ENCODE measurements around the gene ANKS1B. TPM values are rescaled to one million over a fixed set of nuclear protein-coding genes. Genes with fewer than 3 reads are reported as not detected.

The ANKS1B gene
- total RNA-seq, 1 experiment from 2014 or later = 0.54 TPM

GRCh38 chr12:99205111-99205510, 779.6 kb downstream of the ANKS1B start:
- Histone ChIP-seq H3K4me2 (ENCODE audit: low read length) (no peak overlapping the region), H2AFZ (ENCODE audit: low read depth, low read length, poor library complexity, severe bottlenecking) (no peak overlapping the region), H3K4me3 (replicated peaks in 1 of 2; ENCODE audit: low read depth in 1 of 2, low read length in 2 of 2) (no peak overlapping the region), H3K79me2 (ENCODE audit: insufficient read depth, low read length) (no peaks in the 10 kb centered on the region), H3K9me2 (ENCODE audit: insufficient read depth) (no peaks in the 10 kb centered on the region), H3K36me3 (ENCODE audit: control insufficient read depth in 1 of 2, insufficient read depth in 2 of 2, low read length in 2 of 2) (no peaks in the 10 kb centered on the region), H3K4me1 (ENCODE audit: control insufficient read depth in 1 of 2, insufficient read depth in 2 of 2, low read length in 2 of 2) (no peaks in the 10 kb centered on the region), H3K27me3 (ENCODE audit: insufficient read depth, low read length) (0 out of 2 replicates have a peak, but pooled peaks cover 9% of the 10 kb centered on the region), H3K9me3 (ENCODE audit: control insufficient read depth in 1 of 2, insufficient read depth in 1 of 2, low read depth in 1 of 2, low read length in 2 of 2) (no peaks in the 10 kb centered on the region), H3K27ac (ENCODE audit: low read depth, low read length) (no peak overlapping the region), H3K9ac (ENCODE audit: low read length) (no peak overlapping the region), H4K20me1 (ENCODE audit: insufficient read depth) (no peaks in the 10 kb centered on the region)
- no peak for DNase-seq (ENCODE audit: low read depth, low spot score)
- no TSS peak for BruUV-seq (replicated peaks)
- TF ChIP-seq POLR2A (IDR thresholded peaks at IDR 0.05; ENCODE audit: borderline replicate concordance, extremely low read depth, insufficient read depth, insufficient read length) = no peak
- no peak for TF ChIP-seq CTCF (IDR thresholded peaks at IDR 0.05 in 2 of 3, conservative IDR thresholded peaks at IDR 0.05 in 1 of 3; ENCODE audit: borderline replicate concordance in 1 of 3, insufficient read depth in 1 of 3, low read depth in 2 of 3, low read length in 2 of 3)
- TF ChIP-seq, protein P1, sequence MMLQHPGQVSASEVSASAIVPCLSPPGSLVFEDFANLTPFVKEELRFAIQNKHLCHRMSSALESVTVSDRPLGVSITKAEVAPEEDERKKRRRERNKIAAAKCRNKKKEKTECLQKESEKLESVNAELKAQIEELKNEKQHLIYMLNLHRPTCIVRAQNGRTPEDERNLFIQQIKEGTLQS (IDR thresholded peaks at IDR 0.05) = no peak
- no peak for TF ChIP-seq EGR1 (IDR thresholded peaks at IDR 0.05; ENCODE audit: low read depth)
- no peak for ATAC-seq
- ChIA-PET RAD21 (ENCODE audit: low non-redundant PET in 1 of 2, low total read pairs in 2 of 2, uncharacterized antibody in 2 of 2, unreplicated experiment in 2 of 2) (no interaction called here), CTCF (no interaction called here), POLR2A (no interaction called here)
- intact Hi-C loops (cut with micrococcal nuclease) = no loop called here

GRCh38 chr12:99201906-99202645, 782.7 kb downstream of the ANKS1B start:
- no peak overlapping the region for H3K27ac ChIP-seq (ENCODE audit: low read depth, low read length)
- 0 out of 2 replicates have a peak, but pooled peaks cover 9% of the 10 kb centered on the region for H3K27me3 ChIP-seq (ENCODE audit: insufficient read depth, low read length)
- BruUV-seq (replicated peaks) = no TSS peak
- no peaks in the 10 kb centered on the region for H3K9me3 ChIP-seq (ENCODE audit: control insufficient read depth in 1 of 2, insufficient read depth in 1 of 2, low read depth in 1 of 2, low read length in 2 of 2)
- H3K9ac ChIP-seq (ENCODE audit: low read length) = no peak overlapping the region
- no peaks in the 10 kb centered on the region for H3K4me1 ChIP-seq (ENCODE audit: control insufficient read depth in 1 of 2, insufficient read depth in 2 of 2, low read length in 2 of 2)
- H3K4me2 ChIP-seq (ENCODE audit: low read length) = no peak overlapping the region
- H3K9me2 ChIP-seq (ENCODE audit: insufficient read depth) = no peaks in the 10 kb centered on the region
- ChIA-PET CTCF (no interaction called here), RAD21 (ENCODE audit: low non-redundant PET in 1 of 2, low total read pairs in 2 of 2, uncharacterized antibody in 2 of 2, unreplicated experiment in 2 of 2) (no interaction called here), POLR2A (no interaction called here)
- H4K20me1 ChIP-seq (ENCODE audit: insufficient read depth) = no peaks in the 10 kb centered on the region
- DNase-seq (ENCODE audit: low read depth, low spot score) (no peak), ATAC-seq (no peak)
- H2AFZ ChIP-seq (ENCODE audit: low read depth, low read length, poor library complexity, severe bottlenecking) = no peak overlapping the region
- H3K4me3 ChIP-seq (replicated peaks in 1 of 2; ENCODE audit: low read depth in 1 of 2, low read length in 2 of 2) = no peak overlapping the region
- intact Hi-C loops (cut with micrococcal nuclease) = no loop called here
- no peaks in the 10 kb centered on the region for H3K79me2 ChIP-seq (ENCODE audit: insufficient read depth, low read length)
- no peaks in the 10 kb centered on the region for H3K36me3 ChIP-seq (ENCODE audit: control insufficient read depth in 1 of 2, insufficient read depth in 2 of 2, low read length in 2 of 2)
- TF ChIP-seq ZFX (IDR thresholded peaks at IDR 0.05) (no peak), CEBPB (IDR thresholded peaks at IDR 0.05; ENCODE audit: low read depth) (no peak)

Measured in HCT116 (cell line).